Panc1 (cell line): ENCODE data around the gene WDR6. TPM values are rescaled to one million over a fixed set of nuclear protein-coding genes. Genes with fewer than 3 reads are reported as not detected.

Experiments used
- ATAC-seq: fragments of 200-7000 bp; cut with Tn5 transposase; 2 replicates; pipeline ENCODE4 v1.9.1; 2020; ENCODE audit warnings: mild to moderate bottlenecking, moderate library complexity
- BruUV-seq: library from RNA; stranded (reverse); fragments of 400-500 nt; replicated peaks from 2 replicates; lab custom pipeline; 2021; lab: Mats Ljungman, UMichigan
- CTCF ChIA-PET: fragments of 300-600 bp; sonication (Branson Sonifier 250); formaldehyde crosslinking; loops from one replicate; lab custom pipeline; 2022; ENCODE audit warnings: antibody characterized with exemption; lab: Charles Lee
- POLR2A ChIA-PET: fragments of 300-600 bp; sonication (Branson Sonifier 250); formaldehyde crosslinking; loops from one replicate; lab custom pipeline; 2022; ENCODE audit warnings: antibody characterized with exemption; lab: Charles Lee
- DNase-seq: peaks from one replicate; pipeline ENCODE4 v3.0.0-alpha.2; 2010; ENCODE audit warnings: low read depth, low spot score
- H3K27ac ChIP-seq: 2 replicates; pipeline ENCODE4 v1.5.1; 2011; ENCODE audit warnings: mild to moderate bottlenecking, low read length, inconsistent platforms
- H3K27me3 ChIP-seq: fragments of 200-500 bp; sonication (Bioruptor generic); 2 replicates; pipeline ENCODE4 v1.6.0; 2014; ENCODE audit warnings: low read length, inconsistent platforms; ENCODE audit not compliant: control insufficient read depth, insufficient read depth
- H3K36me3 ChIP-seq: fragments of 200-500 bp; sonication (Bioruptor generic); 2 replicates; pipeline ENCODE4 v1.5.1; 2014; ENCODE audit warnings: inconsistent platforms, mild to moderate bottlenecking, low read length, moderate library complexity; ENCODE audit not compliant: control insufficient read depth, insufficient read depth
- H3K4me1 ChIP-seq: 2 replicates; pipeline ENCODE4 v1.5.1; 2011; ENCODE audit warnings: inconsistent platforms, mild to moderate bottlenecking, low read length, moderate library complexity; ENCODE audit not compliant: control insufficient read depth, insufficient read depth
- H3K4me3 ChIP-seq, 2 experiments: 2 replicates each; pipeline ENCODE4 v1.5.1; 2011 to 2012; ENCODE audit warnings: low read depth in 2 of 2, low read length in 2 of 2, mild to moderate bottlenecking in 2 of 2, inconsistent platforms in 1 of 2, moderate library complexity in 1 of 2
- H3K9me3 ChIP-seq: fragments of 200-500 bp; sonication (Bioruptor generic); 2 replicates; pipeline ENCODE4 v1.5.1; 2014; ENCODE audit warnings: low read depth, mild to moderate bottlenecking, inconsistent platforms, low read length, moderate library complexity; ENCODE audit not compliant: control insufficient read depth, insufficient read depth
- POLR2AphosphoS5 ChIP-seq: IDR thresholded peaks from 2 replicates; pipeline ENCODE4 v1.6.1; 2012; ENCODE audit warnings: mild to moderate bottlenecking, low read depth, low read length, moderate library complexity
- SIN3A ChIP-seq: IDR thresholded peaks from 2 replicates; pipeline ENCODE4 v1.6.1; 2012; ENCODE audit warnings: low read depth, mild to moderate bottlenecking, low read length, moderate library complexity, borderline replicate concordance; ENCODE audit not compliant: insufficient read depth
- TCF7L2 ChIP-seq: IDR thresholded peaks from 2 replicates; pipeline ENCODE4 v1.6.1; 2011; ENCODE audit warnings: mild to moderate bottlenecking, low read depth, low read length, inconsistent platforms
- in situ Hi-C: cut with HindIII; loops from 2 replicates; pipeline ENCODE4 v1.10.0; 2016; ENCODE audit warnings: low sequenced_read_pairs, low pct_unique_long_range_greater_than_20kb
- intact Hi-C: fragments of 100-400 bp; cut with micrococcal nuclease; formaldehyde crosslinking; loops from one replicate; pipeline ENCODE4 v1.10.0; 2022; ENCODE audit not compliant: unreplicated experiment
- total RNA-seq: library from RNA; stranded (reverse); gene quantifications from one replicate; pipeline ENCODE4 v1.2.1, GENCODE V29; 2021; ENCODE audit not compliant: unreplicated experiment
- TF ChIP-seq, protein P1 (sequence below), 2 experiments: IDR thresholded peaks; 2 replicates each; pipeline ENCODE4 v1.6.1; 2011 to 2012; ENCODE audit warnings: low read depth in 2 of 2, control low read depth in 1 of 2, low read length in 1 of 2, mild to moderate bottlenecking in 1 of 2, moderate library complexity in 1 of 2; ENCODE audit not compliant: insufficient read depth in 1 of 2
- TF ChIP-seq, protein P2 (sequence below): fragments of 450-650 bp; IDR thresholded peaks from 2 replicates; pipeline ENCODE4 v1.5.1; 2017; ENCODE audit warnings: mild to moderate bottlenecking

WDR6 gene
- total RNA-seq, 1 experiment from 2014 or later, result 142 TPM

- Histone ChIP-seq H3K27me3 (no peaks in the 10 kb centered on the region), H3K36me3 (no peaks in the 10 kb centered on the region), H3K27ac (peak overlapping the region; percentile 59), H3K9me3 (no peaks in the 10 kb centered on the region), H3K4me1 (peaks cover 6% of the 10 kb centered on the region), H3K4me3 (no peak overlapping the region)
- DNase-seq (no peak), ATAC-seq (peak; percentile 49; the same call in 1 of the 2 replicates)
- intact Hi-C loops (no loop called here), in situ Hi-C loops (no loop called here)
- CTCF ChIA-PET, result no interaction called here
- TF ChIP-seq POLR2AphosphoS5 (no peak), SIN3A (no peak), TCF7L2 (no peak)
- TF ChIP-seq, protein P1, sequence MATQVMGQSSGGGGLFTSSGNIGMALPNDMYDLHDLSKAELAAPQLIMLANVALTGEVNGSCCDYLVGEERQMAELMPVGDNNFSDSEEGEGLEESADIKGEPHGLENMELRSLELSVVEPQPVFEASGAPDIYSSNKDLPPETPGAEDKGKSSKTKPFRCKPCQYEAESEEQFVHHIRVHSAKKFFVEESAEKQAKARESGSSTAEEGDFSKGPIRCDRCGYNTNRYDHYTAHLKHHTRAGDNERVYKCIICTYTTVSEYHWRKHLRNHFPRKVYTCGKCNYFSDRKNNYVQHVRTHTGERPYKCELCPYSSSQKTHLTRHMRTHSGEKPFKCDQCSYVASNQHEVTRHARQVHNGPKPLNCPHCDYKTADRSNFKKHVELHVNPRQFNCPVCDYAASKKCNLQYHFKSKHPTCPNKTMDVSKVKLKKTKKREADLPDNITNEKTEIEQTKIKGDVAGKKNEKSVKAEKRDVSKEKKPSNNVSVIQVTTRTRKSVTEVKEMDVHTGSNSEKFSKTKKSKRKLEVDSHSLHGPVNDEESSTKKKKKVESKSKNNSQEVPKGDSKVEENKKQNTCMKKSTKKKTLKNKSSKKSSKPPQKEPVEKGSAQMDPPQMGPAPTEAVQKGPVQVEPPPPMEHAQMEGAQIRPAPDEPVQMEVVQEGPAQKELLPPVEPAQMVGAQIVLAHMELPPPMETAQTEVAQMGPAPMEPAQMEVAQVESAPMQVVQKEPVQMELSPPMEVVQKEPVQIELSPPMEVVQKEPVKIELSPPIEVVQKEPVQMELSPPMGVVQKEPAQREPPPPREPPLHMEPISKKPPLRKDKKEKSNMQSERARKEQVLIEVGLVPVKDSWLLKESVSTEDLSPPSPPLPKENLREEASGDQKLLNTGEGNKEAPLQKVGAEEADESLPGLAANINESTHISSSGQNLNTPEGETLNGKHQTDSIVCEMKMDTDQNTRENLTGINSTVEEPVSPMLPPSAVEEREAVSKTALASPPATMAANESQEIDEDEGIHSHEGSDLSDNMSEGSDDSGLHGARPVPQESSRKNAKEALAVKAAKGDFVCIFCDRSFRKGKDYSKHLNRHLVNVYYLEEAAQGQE (IDR thresholded peaks at IDR 0.05; ENCODE audit: insufficient read depth in 1 of 2, low read depth in 2 of 2, low read length in 1 of 2), result no peak
- TF ChIP-seq, protein P2, sequence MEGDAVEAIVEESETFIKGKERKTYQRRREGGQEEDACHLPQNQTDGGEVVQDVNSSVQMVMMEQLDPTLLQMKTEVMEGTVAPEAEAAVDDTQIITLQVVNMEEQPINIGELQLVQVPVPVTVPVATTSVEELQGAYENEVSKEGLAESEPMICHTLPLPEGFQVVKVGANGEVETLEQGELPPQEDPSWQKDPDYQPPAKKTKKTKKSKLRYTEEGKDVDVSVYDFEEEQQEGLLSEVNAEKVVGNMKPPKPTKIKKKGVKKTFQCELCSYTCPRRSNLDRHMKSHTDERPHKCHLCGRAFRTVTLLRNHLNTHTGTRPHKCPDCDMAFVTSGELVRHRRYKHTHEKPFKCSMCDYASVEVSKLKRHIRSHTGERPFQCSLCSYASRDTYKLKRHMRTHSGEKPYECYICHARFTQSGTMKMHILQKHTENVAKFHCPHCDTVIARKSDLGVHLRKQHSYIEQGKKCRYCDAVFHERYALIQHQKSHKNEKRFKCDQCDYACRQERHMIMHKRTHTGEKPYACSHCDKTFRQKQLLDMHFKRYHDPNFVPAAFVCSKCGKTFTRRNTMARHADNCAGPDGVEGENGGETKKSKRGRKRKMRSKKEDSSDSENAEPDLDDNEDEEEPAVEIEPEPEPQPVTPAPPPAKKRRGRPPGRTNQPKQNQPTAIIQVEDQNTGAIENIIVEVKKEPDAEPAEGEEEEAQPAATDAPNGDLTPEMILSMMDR, result no peak
- no TSS peak for BruUV-seq
- POLR2A ChIA-PET, result no interaction called here
Observed at GRCh38 chr3:48999085-48999858, 7.9 kb upstream of the WDR6 start.

DNA sequence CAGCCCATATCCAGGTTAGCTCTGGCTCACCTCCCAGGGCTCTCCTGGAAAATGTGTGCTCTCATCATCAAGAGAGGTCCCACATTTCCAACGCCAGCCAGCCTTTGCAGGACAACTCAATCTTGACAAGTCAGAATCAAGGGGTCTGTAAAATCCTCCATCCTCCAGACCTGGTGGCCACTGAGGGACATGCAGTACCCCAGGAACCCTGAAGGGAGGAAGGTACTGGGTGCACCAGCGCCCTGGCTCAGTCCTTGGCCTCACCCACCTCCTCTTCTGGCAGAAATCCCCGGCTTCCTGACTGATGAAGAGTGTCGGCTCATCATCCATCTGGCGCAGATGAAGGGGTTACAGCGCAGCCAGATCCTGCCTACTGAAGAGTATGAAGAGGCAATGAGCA is 6.0 kb upstream of the WDR6 start:
- Histone ChIP-seq H3K4me1 (peaks cover 10% of the 10 kb centered on the region), H3K27me3 (no peaks in the 10 kb centered on the region), H3K4me3 (no peak overlapping the region), H3K27ac (peak overlapping the region; percentile 44; the same call in 1 of the 2 replicates), H3K36me3 (no peaks in the 10 kb centered on the region), H3K9me3 (no peaks in the 10 kb centered on the region)
- intact Hi-C loops (no loop called here), in situ Hi-C loops (no loop called here)
- no peak for ATAC-seq
- CTCF ChIA-PET, result no interaction called here
- no TSS peak for BruUV-seq
- DNase-seq, result no peak
- POLR2A ChIA-PET, result no interaction called here
- TF ChIP-seq SIN3A (no peak), POLR2AphosphoS5 (no peak), TCF7L2 (no peak)
- TF ChIP-seq, protein P1 (IDR thresholded peaks at IDR 0.05; ENCODE audit: insufficient read depth in 1 of 2, low read depth in 2 of 2, low read length in 1 of 2), result no peak
- TF ChIP-seq, protein P2, result no peak
